ENCODE measurements around the gene CSTPP1.

The CSTPP1 gene

GRCh38 chr11:47179655-47179991 is 243.1 kb downstream of the CSTPP1 start:
- Histone ChIP-seq H3K9me3 (ENCODE audit: insufficient read depth, low read length) (no peaks in the 10 kb centered on the region), H3K27me3 (ENCODE audit: low read length) (no peaks in the 10 kb centered on the region), H3K4me3 (ENCODE audit: insufficient read depth, low read length, poor library complexity, severe bottlenecking) (no peak overlapping the region), H3K4me2 (ENCODE audit: low read depth, low read length, poor library complexity, severe bottlenecking) (no peak overlapping the region), H3K9me2 (replicated peaks; ENCODE audit: insufficient read depth, low read length) (no peaks in the 10 kb centered on the region), H3K27ac (ENCODE audit: low read depth, low read length) (no peak overlapping the region), H2AFZ (ENCODE audit: low read depth, low read length, severe bottlenecking) (no peak overlapping the region), H4K20me1 (ENCODE audit: low read depth, low read length) (peaks cover 7% of the 10 kb centered on the region; the same call in 1 of the 2 replicates), H3K9ac (ENCODE audit: low read length) (no peak overlapping the region), H3K36me3 (ENCODE audit: low read length) (peaks cover 7% of the 10 kb centered on the region; the same call in 1 of the 2 replicates), H3K79me2 (ENCODE audit: insufficient read depth, low read length) (peaks cover 20% of the 10 kb centered on the region), H3F3A (ENCODE audit: insufficient read depth) (no peaks in the 10 kb centered on the region)
- TF ChIP-seq EZH2phosphoT487 (conservative IDR thresholded peaks at IDR 0.05; ENCODE audit: low read length) = no peak
- TF ChIP-seq, protein P1, sequence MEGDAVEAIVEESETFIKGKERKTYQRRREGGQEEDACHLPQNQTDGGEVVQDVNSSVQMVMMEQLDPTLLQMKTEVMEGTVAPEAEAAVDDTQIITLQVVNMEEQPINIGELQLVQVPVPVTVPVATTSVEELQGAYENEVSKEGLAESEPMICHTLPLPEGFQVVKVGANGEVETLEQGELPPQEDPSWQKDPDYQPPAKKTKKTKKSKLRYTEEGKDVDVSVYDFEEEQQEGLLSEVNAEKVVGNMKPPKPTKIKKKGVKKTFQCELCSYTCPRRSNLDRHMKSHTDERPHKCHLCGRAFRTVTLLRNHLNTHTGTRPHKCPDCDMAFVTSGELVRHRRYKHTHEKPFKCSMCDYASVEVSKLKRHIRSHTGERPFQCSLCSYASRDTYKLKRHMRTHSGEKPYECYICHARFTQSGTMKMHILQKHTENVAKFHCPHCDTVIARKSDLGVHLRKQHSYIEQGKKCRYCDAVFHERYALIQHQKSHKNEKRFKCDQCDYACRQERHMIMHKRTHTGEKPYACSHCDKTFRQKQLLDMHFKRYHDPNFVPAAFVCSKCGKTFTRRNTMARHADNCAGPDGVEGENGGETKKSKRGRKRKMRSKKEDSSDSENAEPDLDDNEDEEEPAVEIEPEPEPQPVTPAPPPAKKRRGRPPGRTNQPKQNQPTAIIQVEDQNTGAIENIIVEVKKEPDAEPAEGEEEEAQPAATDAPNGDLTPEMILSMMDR (IDR thresholded peaks at IDR 0.05; ENCODE audit: insufficient read depth, low read length, poor library complexity, severe bottlenecking) = peak; percentile 60

GRCh38 chr11:47180006-47180787 is 243.6 kb downstream of the CSTPP1 start:
- no peaks in the 10 kb centered on the region for H3K27me3 ChIP-seq (ENCODE audit: low read length)
- 0 out of 2 replicates have a peak, but pooled peaks cover 1% of the 10 kb centered on the region for H3K36me3 ChIP-seq (ENCODE audit: low read length)
- H3K9ac ChIP-seq (ENCODE audit: low read length) = no peak overlapping the region
- H3K4me2 ChIP-seq (ENCODE audit: low read depth, low read length, poor library complexity, severe bottlenecking) = no peak overlapping the region
- H2AFZ ChIP-seq (ENCODE audit: low read depth, low read length, severe bottlenecking) = no peak overlapping the region
- peaks cover 7% of the 10 kb centered on the region; the same call in 1 of the 2 replicates for H4K20me1 ChIP-seq (ENCODE audit: low read depth, low read length)
- H3K4me3 ChIP-seq (ENCODE audit: insufficient read depth, low read length, poor library complexity, severe bottlenecking) = no peak overlapping the region
- no peak for TF ChIP-seq EZH2phosphoT487 (conservative IDR thresholded peaks at IDR 0.05; ENCODE audit: low read length)
- TF ChIP-seq, protein P1 (IDR thresholded peaks at IDR 0.05; ENCODE audit: insufficient read depth, low read length, poor library complexity, severe bottlenecking) = no peak
- peaks cover 14% of the 10 kb centered on the region for H3K79me2 ChIP-seq (ENCODE audit: insufficient read depth, low read length)
- H3F3A ChIP-seq (ENCODE audit: insufficient read depth) = no peaks in the 10 kb centered on the region
- H3K9me2 ChIP-seq (replicated peaks; ENCODE audit: insufficient read depth, low read length) = no peaks in the 10 kb centered on the region
- H3K9me3 ChIP-seq (ENCODE audit: insufficient read depth, low read length) = no peaks in the 10 kb centered on the region
- no peak overlapping the region for H3K27ac ChIP-seq (ENCODE audit: low read depth, low read length)

- Histone ChIP-seq H3K27me3 (ENCODE audit: low read length) (no peaks in the 10 kb centered on the region), H3K27ac (ENCODE audit: low read depth, low read length) (no peak overlapping the region), H3K79me2 (ENCODE audit: insufficient read depth, low read length) (peaks cover 3% of the 10 kb centered on the region), H3K9me2 (replicated peaks; ENCODE audit: insufficient read depth, low read length) (no peaks in the 10 kb centered on the region), H3F3A (ENCODE audit: insufficient read depth) (no peaks in the 10 kb centered on the region), H3K4me2 (ENCODE audit: low read depth, low read length, poor library complexity, severe bottlenecking) (no peak overlapping the region), H3K4me3 (ENCODE audit: insufficient read depth, low read length, poor library complexity, severe bottlenecking) (no peak overlapping the region), H3K36me3 (ENCODE audit: low read length) (no peaks in the 10 kb centered on the region), H3K9me3 (ENCODE audit: insufficient read depth, low read length) (no peaks in the 10 kb centered on the region), H3K9ac (ENCODE audit: low read length) (no peak overlapping the region), H2AFZ (ENCODE audit: low read depth, low read length, severe bottlenecking) (no peak overlapping the region), H4K20me1 (ENCODE audit: low read depth, low read length) (no peaks in the 10 kb centered on the region)
- TF ChIP-seq, protein P1 (IDR thresholded peaks at IDR 0.05; ENCODE audit: insufficient read depth, low read length, poor library complexity, severe bottlenecking) = no peak
- no peak for TF ChIP-seq EZH2phosphoT487 (conservative IDR thresholded peaks at IDR 0.05; ENCODE audit: low read length)
These were observed 244.7 kb downstream of the CSTPP1 start for GRCh38 chr11:47181271-47181670.
